SW 1271 (cell line): ENCODE results near the gene ACBD6.

Experiments used
- DNase-seq, 2 experiments: peaks; one replicate each; lab custom pipeline; 2025; lab: John Stamatoyannopoulos, UW

Gene ACBD6

DNA sequence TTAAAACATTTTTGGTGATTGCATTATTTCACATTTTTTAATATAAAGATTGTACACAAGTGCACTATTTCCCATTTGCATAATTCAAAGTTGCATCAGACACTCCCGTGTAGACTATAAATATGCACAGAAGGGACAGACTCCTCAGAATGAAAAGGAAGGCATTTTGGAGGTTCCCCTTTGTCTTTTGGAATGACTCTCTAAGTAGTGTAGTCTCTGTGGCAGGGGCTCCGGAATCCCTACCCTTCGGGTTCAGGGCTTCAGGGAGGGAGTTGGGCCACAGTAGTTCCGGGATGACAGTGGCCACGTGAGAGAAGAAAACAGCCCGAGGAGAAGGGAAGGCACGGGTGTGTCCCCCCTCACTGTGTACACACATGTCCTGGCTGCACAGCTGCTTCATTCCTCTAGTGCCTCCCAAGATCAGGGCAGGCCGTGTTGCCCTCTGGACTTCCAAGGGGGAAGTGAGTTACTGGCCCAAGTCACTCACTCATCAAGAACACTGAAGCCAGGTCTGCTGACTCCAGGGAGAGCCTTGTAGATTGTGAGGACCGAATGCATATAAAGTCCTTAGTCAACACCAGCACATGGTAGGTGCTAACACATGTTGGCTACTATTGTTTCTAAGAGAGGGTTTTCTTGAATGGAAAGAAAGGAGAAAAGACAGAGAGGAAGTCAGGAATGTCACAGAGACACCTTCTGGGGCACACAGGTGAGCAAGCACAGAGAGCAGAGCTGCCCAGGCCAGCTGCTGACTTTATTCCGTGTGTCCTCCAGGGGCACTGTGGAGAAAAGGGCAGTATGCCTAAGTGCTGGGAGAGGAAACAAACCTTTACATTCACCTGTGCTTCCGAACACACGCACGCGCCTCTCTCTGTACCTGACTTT, 232.5 kb downstream of the ACBD6 start:
- no peak for DNase-seq

DNA sequence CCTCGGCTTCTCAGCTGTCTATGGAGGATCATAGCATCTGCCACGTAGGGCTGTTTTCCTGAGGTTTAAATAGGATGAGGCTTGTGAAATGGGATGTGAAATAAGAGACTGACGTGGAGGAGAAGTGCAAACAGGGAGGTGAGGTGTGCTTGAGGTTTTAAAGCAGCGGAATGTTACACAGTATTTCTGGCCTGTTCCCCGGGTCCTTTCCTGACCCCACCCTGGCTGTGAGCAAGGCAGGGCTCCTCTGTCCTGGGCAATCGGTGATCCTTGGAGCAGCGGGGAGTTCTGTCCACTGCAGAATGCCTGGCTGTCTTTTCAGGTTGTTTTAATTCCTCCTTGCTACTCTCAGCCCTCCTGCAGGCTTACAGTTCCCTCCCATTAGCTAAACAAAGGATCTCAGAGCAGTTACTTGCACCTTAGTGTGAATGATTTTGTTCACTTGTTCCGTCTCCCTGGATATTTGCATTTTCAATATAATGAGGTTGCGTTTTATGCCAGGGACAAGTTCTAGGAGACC, 233.8 kb downstream of the ACBD6 start:
- DNase-seq = no peak

DNA sequence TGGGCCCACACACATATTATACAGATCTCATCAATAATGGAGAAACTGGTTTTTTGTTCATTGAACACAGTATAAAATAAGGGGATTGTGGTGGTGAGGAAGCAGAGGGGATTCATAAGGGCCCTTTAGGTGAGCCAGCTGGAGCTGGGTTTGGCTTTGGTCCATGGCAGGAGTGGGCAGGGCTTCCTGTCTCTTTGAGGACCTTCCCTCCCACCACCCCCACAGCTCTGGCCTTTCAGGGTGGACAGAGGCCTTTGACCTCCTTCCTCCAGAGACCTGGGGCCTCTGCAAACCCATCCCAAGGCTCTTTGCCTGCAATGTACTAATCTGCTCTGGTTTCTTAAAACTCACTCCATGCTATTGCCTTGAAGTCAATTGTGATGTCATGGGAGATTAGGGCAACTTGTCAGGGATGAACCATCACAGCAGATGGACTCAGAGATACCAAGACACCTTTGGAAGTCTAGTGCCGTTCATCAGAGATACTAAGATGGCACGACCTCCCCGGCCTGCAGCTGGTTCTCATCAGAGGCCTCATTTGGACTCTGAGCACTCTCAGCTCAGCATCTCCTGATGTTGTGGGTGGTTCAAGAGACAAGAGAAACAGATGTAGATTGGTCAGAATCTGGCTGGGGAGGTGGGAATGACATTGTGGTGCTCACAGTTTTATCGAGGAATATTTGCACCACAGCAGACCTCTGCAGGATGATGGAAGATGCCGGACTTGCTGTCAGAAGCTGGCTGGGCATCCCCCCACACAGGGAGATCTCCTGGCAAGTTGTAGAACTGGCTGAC, 234.4 kb downstream of the ACBD6 start:
- no peak for DNase-seq

DNA sequence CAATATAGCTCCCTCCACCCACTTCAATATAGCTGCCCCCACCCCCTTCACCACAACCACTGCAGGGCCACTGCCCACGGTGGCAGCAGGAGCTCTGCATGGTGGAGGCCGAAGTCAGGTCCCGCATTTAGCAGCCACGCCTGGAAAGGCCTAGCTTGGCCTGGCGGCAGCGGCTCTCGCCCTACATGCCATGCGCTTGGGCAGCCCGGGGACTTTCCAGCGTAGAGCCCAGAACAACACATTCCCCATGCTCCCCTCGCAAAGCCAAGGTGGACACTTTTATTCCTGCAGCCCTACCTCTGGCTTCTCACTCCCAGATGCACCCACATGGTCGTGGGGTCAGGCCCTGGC, 235.2 kb downstream of the ACBD6 start:
- no peak for DNase-seq

DNA sequence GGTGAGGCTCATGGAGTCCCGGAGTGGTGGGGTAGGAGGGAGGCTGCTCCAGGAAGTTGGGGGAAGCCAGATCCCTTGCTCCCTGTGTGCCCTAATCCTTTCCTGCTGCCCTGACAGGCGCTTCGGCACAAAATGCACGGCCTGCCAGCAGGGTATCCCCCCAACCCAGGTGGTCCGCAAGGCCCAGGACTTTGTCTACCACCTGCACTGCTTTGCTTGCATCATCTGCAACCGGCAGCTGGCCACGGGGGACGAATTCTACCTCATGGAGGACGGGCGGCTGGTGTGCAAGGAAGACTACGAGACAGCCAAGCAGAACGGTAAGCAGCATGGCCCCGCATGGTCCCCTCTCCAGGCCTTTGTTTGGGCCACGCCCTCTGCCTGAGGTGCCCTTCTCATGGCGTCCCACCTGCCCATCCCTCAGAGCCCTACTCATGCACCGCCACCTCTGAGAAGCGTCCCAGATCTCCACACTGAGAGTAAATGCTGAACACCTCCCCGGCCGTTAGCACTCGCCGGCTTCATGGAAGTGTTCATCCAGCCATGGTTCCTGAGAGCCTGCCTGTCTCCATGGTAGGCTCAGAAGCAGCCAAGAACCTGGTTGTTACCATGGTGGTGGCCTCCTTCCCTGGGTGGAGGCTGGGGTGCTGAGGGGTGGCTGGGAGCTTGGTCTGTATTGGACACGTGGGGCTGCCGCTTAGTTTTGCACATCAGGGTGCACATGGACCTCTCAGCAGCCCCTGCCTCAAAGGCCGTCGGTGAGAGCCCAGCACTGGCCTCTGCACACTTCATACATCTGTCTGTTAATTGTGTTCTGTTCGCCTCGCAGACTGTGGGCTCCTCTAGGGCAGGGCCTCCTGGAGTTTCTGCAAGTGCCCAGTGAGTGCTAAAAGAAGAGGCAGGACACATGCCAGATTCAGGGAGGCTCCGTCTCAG, 235.8 kb downstream of the ACBD6 start:
- DNase-seq = no peak

DNA sequence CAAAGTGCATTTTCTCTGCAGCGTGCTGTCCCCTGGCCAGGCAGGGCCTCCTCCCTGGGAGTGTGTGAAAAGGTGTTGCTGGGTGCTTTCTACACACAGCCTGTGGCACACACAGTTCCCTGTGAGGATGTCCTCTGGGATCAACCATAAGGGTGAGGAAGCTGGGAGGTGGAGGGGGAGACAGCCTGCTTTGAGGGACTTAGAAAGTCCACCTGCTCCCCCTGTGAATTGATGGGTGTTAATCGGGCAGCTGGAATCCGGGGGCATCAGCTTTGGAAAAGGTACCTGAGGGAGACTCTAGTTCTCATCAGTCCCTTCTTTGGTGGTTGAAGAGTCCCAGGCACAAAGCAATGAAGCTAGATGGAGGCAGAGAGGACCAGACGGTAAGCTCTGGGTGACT, 236.5 kb downstream of the ACBD6 start:
- no peak for DNase-seq

DNA sequence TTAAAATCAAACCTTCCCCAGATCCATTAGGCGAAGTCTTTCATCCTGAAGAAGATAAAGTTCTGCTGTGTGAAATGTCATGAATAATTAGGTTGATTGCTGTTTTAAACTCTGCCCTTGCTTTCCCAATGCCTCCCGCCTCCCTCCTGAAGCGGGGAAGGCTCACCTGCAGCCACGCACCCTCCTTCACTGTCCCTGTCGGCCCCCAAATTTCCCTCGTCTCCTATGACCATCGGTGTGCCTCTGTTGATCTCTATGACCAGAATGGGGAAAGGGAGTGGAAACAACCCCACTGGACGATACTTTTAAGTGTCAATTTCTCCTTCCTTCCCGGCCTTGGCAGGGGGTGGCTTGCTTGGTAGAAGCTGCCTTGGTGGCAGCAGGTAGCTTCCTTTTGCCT, 237.2 kb downstream of the ACBD6 start:
- no peak for DNase-seq

DNA sequence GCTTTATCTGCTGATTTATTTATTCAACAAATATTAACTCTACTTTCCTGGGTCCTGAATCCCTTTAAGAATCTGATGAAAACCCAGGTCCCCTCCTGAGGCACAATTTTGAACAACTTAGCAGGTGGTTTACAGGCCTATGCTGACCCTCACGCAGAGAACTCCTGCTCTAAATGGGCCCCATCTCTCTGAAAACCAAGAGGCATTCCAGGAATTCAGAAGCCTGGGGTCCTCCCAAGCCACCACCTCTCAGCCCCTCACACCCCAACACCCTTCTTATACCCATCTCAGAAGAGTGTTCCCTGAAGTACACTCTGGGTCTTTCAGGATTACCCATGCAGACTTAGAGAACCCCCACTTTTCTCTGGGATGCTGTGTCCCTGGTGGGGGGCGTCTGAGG, 237.8 kb downstream of the ACBD6 start:
- no peak for DNase-seq

DNA sequence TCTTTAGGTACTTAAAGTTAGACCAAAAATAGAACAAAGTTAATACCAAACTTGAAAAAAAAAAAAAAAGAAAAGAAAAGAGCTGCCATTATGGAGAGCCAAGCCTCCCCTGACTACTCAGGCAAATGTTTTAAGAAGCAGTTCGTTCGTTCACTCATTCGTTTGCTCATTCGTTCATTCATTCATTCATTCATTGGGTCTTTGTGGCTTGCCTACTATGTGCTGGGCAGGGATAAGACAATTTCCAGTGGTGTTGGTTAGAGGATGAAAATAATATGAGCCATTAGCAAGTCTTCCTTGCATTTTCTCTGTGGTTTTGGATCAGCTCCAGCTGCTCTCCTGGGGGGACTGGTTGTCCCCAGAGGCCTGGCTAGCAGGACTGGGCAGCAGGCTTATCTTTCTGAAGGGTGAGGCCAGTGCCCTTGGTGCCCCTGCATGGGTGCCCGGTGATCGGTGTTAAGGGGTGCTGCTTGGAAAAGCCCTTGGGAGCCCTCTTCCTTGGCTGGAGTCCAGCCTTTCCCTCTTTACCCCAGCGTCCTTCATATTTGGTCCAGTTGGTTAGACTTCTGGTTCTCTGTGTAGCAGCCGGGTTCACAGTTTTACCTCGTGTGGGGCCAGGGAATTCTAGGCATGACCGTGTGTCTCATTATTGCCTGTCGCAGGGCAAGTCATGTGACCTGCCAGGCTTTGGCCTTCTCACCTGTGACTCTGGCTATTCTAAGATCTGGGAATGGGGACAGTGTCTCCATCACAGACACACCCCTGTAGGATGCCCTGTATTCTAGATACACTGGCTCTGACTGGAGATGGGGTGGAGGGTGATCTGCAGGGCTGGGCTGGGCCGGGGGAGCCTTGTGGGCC, 239.5 kb downstream of the ACBD6 start:
- DNase-seq = no peak

DNA sequence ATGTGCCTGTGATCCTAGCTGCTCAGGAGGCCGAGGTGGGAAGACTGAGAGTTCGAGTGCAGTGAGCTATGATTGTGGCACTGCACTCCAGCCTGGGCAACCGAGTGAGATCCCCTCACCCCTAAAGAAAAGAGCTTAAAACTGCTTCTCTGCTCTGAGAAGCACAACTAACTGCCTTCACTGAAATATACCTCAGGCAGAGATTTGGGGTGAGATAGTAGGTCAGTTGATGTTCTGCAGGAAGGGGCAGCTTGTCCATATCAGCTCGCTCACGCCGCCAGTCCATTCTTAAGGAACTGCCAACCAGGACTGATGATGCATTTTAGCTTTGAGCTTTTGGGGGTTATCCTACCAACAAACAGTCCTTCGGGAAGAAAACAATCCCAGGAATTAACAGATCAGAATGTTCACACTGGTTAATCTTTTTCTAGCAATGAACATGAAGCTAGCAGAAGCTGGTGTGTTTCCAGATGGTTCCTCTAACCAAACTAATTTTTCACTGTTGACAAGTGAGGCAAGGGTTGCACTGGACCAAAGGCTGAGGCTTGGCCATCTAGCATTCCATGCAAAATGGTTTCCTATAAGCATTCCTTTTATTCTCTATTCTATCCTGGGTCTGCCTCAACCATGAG, 240.7 kb downstream of the ACBD6 start:
- DNase-seq = no peak

DNA sequence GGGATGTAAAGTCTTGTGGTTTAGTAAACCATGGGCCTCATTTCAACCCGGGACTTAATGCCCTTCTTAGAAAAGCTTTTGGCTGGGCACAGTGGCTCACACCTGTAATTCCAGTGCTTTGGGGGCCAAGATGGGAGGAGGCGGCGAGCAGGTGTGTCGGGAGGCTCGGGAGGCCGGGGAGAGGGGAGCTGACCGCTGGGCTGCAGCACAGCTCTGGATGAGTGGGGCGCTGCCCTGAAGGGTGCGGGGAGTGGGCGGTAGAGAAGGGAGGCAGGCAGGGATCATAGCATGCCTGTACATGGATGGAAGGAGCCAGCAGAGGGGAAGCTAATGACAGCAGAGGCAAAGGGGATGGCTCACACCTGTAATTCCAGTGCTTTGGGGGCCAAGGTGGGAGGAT, 241.3 kb downstream of the ACBD6 start:
- no peak for DNase-seq

DNA sequence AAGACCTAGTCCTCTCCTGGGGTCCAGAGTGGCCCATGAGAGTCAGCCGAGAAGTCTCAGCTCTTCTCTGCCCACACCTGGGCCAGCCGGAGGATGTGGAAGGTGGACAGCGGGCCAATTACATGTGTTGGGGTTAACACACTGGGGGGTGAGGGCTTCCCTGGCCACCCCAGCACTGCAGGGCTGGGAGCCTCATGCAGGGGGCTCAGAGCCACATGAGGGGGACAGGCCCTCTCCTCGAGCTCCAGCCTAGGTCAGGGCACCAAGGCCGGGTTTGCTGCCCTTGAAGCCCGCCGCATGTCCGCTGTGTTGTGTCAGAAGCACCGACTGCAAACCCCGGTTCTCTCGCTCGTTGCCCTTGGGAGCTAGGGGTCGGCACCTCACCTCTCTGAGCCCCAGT, 241.8 kb downstream of the ACBD6 start:
- no peak for DNase-seq

DNA sequence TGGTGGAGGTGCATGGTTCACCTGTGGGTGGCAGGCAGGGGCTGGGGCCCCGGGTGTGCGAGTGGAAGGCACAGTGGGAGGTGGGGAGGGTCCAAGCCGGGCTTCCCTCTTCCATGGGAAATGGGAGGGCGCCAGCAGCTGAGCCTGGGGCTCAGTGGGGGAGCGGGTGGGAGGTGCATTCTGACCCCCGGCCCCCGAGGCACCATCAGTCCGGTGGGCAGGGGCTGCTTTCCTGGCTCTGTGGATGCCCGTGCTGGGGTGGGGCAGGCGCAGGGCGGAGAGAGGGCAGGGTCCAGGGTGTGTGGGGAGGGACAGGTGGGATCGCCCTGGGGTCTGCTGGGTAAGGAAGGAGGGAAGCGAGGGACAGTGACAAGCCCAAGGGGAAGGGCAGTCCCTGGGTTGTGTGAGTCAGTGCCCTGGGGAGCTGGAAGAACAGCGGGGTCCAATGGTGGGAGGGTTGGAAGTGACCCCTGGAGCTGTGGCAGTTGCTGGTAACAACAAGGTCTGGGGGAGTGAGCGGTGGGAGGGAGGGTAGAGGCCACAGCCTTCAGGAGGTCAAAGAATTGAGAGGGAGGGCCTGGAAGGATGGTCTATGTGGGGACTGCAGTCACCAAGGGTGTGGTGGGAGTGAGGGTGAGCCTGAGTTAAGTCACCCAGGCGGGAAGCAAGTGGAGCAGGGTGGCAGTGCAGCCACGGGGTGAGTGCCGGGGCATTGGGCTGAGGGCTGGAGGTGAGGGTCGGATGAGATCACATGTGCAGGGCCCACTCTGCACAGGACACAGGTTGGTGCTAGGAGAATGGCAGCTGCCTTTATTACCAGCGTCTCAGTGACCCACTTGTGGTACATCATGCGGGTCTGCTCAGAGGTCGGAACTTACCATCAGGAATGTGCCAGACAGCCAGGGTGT, 242.7 kb downstream of the ACBD6 start:
- DNase-seq = no peak

DNA sequence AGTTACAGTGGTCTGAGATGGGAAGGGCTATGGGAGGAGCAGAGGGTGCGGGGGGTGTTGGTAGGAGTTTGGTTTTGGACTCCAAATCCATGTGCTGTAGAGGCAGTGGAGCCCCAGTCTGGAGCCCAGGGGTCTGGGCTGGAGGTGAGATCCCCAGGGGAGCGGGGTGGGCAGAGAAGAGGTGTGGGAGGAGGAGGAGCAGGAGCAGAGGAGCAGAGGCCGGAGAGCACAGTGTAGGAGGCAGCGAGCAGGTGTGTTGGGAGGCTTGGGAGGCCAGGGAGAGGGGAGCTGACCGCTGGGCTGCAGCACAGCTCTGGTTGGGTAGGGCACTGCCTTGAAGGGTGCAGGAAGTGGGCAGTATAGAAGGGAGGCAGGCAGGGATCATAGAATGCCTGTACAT, 243.4 kb downstream of the ACBD6 start:
- no peak for DNase-seq

DNA sequence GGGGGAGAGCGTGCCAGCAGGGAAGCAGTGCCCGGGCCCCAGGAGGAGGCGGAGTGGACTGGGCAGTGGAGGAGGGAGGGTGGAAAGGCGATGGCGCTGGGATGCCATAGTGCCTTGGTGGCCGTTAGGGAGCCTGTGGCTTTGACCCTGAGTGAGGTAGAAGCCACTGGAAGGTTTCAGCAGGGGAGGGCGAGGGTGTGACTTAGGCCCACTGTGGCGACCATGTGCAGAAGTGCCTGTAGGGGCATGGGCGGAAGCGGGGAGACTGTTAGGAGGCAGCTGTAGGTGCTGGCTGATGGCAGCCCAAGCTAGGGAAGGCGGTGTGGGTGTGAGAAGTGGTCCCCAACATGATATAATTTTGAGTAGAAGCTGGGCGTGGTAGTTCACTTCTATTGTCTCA, 244.1 kb downstream of the ACBD6 start:
- DNase-seq = no peak

DNA sequence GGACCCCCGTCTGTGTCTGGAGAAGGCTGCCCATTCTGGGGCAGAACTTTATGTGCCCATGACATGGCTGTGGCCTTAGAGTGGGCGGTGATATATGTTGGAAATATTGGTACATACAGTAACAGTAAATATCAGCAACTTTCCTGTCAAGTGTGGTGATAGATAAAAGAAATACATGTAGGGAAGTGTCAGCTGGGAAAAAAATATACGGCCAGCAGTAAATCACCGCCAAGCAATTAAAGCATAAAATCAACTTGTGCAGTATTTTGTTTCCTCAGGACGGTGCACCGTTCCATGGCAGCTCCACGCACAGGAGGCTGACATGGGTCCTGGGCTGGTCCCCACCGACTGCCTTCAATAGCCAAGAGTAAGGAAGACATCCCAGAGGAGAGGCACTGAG, 244.9 kb downstream of the ACBD6 start:
- DNase-seq = no peak

DNA sequence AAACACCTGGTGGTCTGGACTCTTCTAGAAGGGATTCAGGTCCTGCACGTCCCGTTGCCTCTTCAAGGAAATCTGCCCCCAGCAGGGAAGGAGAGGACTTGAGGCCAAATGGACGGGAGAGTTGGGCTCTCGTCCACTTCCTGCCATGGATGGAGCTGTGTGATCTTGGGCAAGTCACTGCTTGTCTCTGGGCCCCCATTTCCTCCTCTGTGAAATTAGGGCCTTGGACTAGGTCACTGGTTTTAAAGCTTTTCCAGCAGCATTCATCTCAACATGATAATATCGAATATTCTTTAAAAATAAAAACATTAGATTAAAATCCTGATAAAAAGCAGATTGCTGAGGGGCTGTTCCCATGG, 245.4 kb downstream of the ACBD6 start:
- DNase-seq = no peak

DNA sequence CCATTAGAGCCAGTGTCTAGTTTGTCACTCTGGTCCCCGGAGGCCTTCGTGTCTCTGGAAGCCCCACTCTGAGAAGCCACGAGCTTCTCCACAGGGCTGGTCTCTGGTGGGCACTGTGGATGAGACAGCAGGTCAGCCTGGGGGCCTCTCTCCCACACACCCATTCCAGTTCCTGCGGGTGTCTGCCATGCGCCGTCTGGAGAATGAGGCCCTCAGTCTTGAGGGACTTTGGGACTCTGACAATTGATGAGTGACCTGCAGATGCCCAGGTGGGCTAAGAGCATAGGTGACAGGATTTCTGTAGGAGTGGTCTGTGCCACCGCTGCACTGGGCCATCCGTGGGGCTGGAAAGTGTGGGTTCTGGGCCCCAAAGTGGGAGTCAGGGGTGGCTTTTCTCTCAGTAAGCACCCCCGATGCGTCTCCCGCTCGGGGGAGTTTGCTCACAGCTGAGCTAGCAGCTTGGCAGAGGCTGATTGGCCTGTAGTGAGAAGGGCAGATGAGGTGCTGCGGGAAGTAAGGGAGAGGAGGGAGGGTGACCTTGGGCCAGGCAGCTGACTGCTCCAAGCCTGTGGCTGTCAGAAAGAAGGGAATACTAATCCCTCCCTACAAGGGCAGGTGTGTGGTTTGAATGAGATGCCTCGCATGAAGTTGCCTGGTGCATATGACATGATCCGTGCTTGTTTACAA, 245.9 kb downstream of the ACBD6 start:
- DNase-seq = no peak
